Neural cell (in vitro differentiated cells): ENCODE results near the gene SLC6A15.

Source experiments
- CTCF ChIP-seq: fragments of 450-650 bp; IDR thresholded peaks from 2 replicates; pipeline ENCODE4 v1.5.1; 2014; ENCODE audit warnings: antibody characterized with exemption, mild to moderate bottlenecking, moderate library complexity; ENCODE audit not compliant: poor library complexity, severe bottlenecking
- EZH2 ChIP-seq: fragments of 200-600, 300-800 bp; shearing (Covaris generic), sonication (generic); IDR thresholded peaks from 2 replicates; pipeline ENCODE4 v1.6.1; 2014; ENCODE audit warnings: antibody characterized with exemption, low read length, borderline replicate concordance, mild to moderate bottlenecking; ENCODE audit not compliant: insufficient read depth, poor library complexity, severe bottlenecking
- POLR2AphosphoS5 ChIP-seq: IDR thresholded peaks from 2 replicates; pipeline ENCODE4 v1.6.1; 2012
- RAD21 ChIP-seq: fragments of 450-650 bp; conservative IDR thresholded peaks from 2 replicates; pipeline ENCODE4 v1.6.1; 2014; ENCODE audit warnings: antibody characterized with exemption, mild to moderate bottlenecking, moderate library complexity
- TAF1 ChIP-seq: IDR thresholded peaks from 2 replicates; pipeline ENCODE4 v1.6.1; 2012; ENCODE audit warnings: low read depth

GRCh38 chr12:84920331-84920730 lies 7.7 kb upstream of the SLC6A15 start:
- no peak for TF ChIP-seq CTCF
- TF ChIP-seq EZH2 = no peak
- TF ChIP-seq RAD21 = no peak
- TF ChIP-seq TAF1 = no peak
- TF ChIP-seq POLR2AphosphoS5 = no peak
